K562 (cell line): Measurements from ENCODE around the gene HSP90AA1. TPM values are rescaled to one million over a fixed set of nuclear protein-coding genes. Genes with fewer than 3 reads are reported as not detected.
A peak's percentile ranks its signal among the peaks of the same experiment; 100 is the strongest.

Source experiments
- ARID1B ChIP-seq: fragments of 450-650 bp; IDR thresholded peaks from 2 replicates; pipeline ENCODE4 v1.6.1; 2016; ENCODE audit warnings: antibody characterized with exemption, mild to moderate bottlenecking, inconsistent platforms
- CBX3 ChIP-seq, 2 experiments: IDR thresholded peaks; 1 replicate in 1 of 2; 2 replicates in 1 of 2; pipeline ENCODE4 v1.6.1; 2012; ENCODE audit warnings: inconsistent platforms in 2 of 2, low read length in 2 of 2, borderline replicate concordance in 1 of 2, control low read depth in 1 of 2
- CGGBP1 ChIP-seq: fragments of 250-450 bp; sonication (Bioruptor Pico); IDR thresholded peaks from 2 replicates; pipeline ENCODE4 v1.9.0; 2021; ENCODE audit warnings: mild to moderate bottlenecking
- COPS2 ChIP-seq: fragments of 450-650 bp; conservative IDR thresholded peaks from 2 replicates; pipeline ENCODE4 v1.6.1; 2016; ENCODE audit warnings: mild to moderate bottlenecking, moderate library complexity
- CTBP1 ChIP-seq: fragments of 450-650 bp; IDR thresholded peaks from 2 replicates; pipeline ENCODE4 v1.6.1; 2016; ENCODE audit warnings: borderline replicate concordance
- E2F4 ChIP-seq: sonication (generic); formaldehyde crosslinking; IDR thresholded peaks from 2 replicates; pipeline ENCODE4 v1.8.0; 2022; ENCODE audit warnings: mild to moderate bottlenecking, low read depth, missing genetic modification reagents
- EGR1 ChIP-seq: fragments of 450-650 bp; conservative IDR thresholded peaks from 2 replicates; pipeline ENCODE4 v1.6.1; 2017; ENCODE audit warnings: mild to moderate bottlenecking
- ELK3 ChIP-seq: fragments of 450-650 bp; formaldehyde crosslinking; IDR thresholded peaks from 2 replicates; pipeline ENCODE4 v1.4.0; 2020; ENCODE audit warnings: mild to moderate bottlenecking
- ETV1 ChIP-seq: fragments of 450-650 bp; conservative IDR thresholded peaks from 2 replicates; pipeline ENCODE4 v1.6.1; 2016; ENCODE audit warnings: missing genetic modification characterization, control low read depth, low read depth, missing compliant biosample characterization
- HDAC8 ChIP-seq: fragments of 450-650 bp; IDR thresholded peaks from 2 replicates; pipeline ENCODE4 v1.6.1; 2016; ENCODE audit warnings: mild to moderate bottlenecking, missing genetic modification characterization, moderate library complexity, missing compliant biosample characterization
- LCOR ChIP-seq: sonication (generic); formaldehyde crosslinking; IDR thresholded peaks from 2 replicates; pipeline ENCODE4 v1.8.0; 2022; ENCODE audit warnings: mild to moderate bottlenecking, missing genetic modification reagents
- MLLT1 ChIP-seq, 2 experiments: fragments of 450-650 bp; IDR thresholded peaks; 2 replicates each; pipeline ENCODE4 v1.6.1; 2016
- NFIX ChIP-seq: fragments of 250-450 bp; sonication (Bioruptor Pico); IDR thresholded peaks from 2 replicates; pipeline ENCODE4 v1.4.0; 2020; ENCODE audit warnings: low read depth, mild to moderate bottlenecking, moderate library complexity
- PCBP2 ChIP-seq: fragments of 200-400 bp; formaldehyde crosslinking; IDR thresholded peaks from 2 replicates; pipeline ENCODE4 v1.6.1; 2018; ENCODE audit warnings: low read length, low read depth, mild to moderate bottlenecking, moderate library complexity; ENCODE audit not compliant: poor library complexity, severe bottlenecking
- SRSF1 ChIP-seq: fragments of 200-400 bp; formaldehyde crosslinking; IDR thresholded peaks from 2 replicates; pipeline ENCODE4 v1.6.1; 2017; ENCODE audit warnings: mild to moderate bottlenecking, low read depth, low read length, moderate library complexity
- SRSF3 ChIP-seq: fragments of 200-400 bp; formaldehyde crosslinking; IDR thresholded peaks from 2 replicates; pipeline ENCODE4 v1.6.1; 2016; ENCODE audit warnings: mild to moderate bottlenecking, low read length, moderate library complexity; ENCODE audit not compliant: insufficient read depth
- STAG1 ChIP-seq: sonication (generic); formaldehyde crosslinking; IDR thresholded peaks from 2 replicates; pipeline ENCODE4 v1.5.0; 2020; ENCODE audit warnings: missing genetic modification reagents, borderline replicate concordance
- XRCC3 ChIP-seq: fragments of 450-650 bp; IDR thresholded peaks from 2 replicates; pipeline ENCODE4 v1.6.1; 2017; ENCODE audit warnings: mild to moderate bottlenecking, moderate library complexity
- XRCC4 ChIP-seq: IDR thresholded peaks from one replicate; pipeline ENCODE4 v1.6.1; 2011; ENCODE audit not compliant: insufficient read depth, insufficient read length; ENCODE audit errors: extremely low read depth
- ZNF121 ChIP-seq: sonication (generic); formaldehyde crosslinking; conservative IDR thresholded peaks from 2 replicates; pipeline ENCODE4 v1.8.0; 2022; ENCODE audit warnings: missing genetic modification reagents
- ZNF140 ChIP-seq: fragments of 250-450 bp; sonication (Bioruptor Pico); IDR thresholded peaks from 2 replicates; pipeline ENCODE4 v1.8.0; 2021; ENCODE audit warnings: moderate library complexity, mild to moderate bottlenecking, inconsistent platforms
- ZNF184 ChIP-seq: sonication (generic); formaldehyde crosslinking; IDR thresholded peaks from 2 replicates; pipeline ENCODE4 v1.5.0; 2020; ENCODE audit warnings: missing genetic modification reagents
- ZNF197 ChIP-seq: fragments of 200-800 bp; sonication (Bioruptor generic); IDR thresholded peaks from 2 replicates; pipeline ENCODE4 v1.6.1; 2016; ENCODE audit warnings: low read depth, missing genetic modification characterization, missing compliant biosample characterization
- ZNF282 ChIP-seq: sonication (generic); formaldehyde crosslinking; IDR thresholded peaks from 2 replicates; pipeline ENCODE4 v1.8.1; 2023; ENCODE audit warnings: missing genetic modification reagents
- ZNF3 ChIP-seq: fragments of 250-450 bp; sonication (Bioruptor Pico); IDR thresholded peaks from 2 replicates; pipeline ENCODE4 v1.5.0; 2021; ENCODE audit warnings: mild to moderate bottlenecking, moderate library complexity
- ZNF561 ChIP-seq: fragments of 450-650 bp; formaldehyde crosslinking; conservative IDR thresholded peaks from 2 replicates; pipeline ENCODE4 v1.4.0; 2020; ENCODE audit warnings: mild to moderate bottlenecking, moderate library complexity
- ZNF79 ChIP-seq: fragments of 250-450 bp; sonication (Bioruptor Pico); IDR thresholded peaks from 2 replicates; pipeline ENCODE4 v1.4.0; 2020; ENCODE audit warnings: low read depth, mild to moderate bottlenecking, moderate library complexity
- polyA plus RNA-seq, 8 experiments: library from polyadenylated mRNA; depleted of rRNA in 4 of 8; stranded (reverse) in 5 of 8; unstranded in 3 of 8; fragments of >200 nt; fragmentation: Nextera tagmentation in 2 of 8; fragmentation: Illumina TruSeq in 1 of 8; extraction: Ambion mirVana in 2 of 8; extraction: Trizol in 1 of 8; gene quantifications; 2 replicates each; pipeline versions ENCODE4 v1.2.1 to v1.2.3, GENCODE V29; 2011 to 2014; ENCODE audit warnings: inconsistent platforms in 1 of 8, missing spikeins in 1 of 8
- total RNA-seq, 7 experiments: library from RNA; depleted of rRNA in 6 of 7; stranded (reverse); fragments of >200 nt in 6 of 7; fragmentation: Illumina TruSeq in 2 of 7; extraction: Trizol in 2 of 7; gene quantifications; 2 replicates each; pipeline versions ENCODE4 v1.2.1 to v1.2.3, GENCODE V29; 2011 to 2021; ENCODE audit warnings: low replicate concordance in 1 of 7

The HSP90AA1 gene
- total and polyA plus RNA-seq, 9 of the 15 experiments (the other 6 are each of a cell fraction or from before 2014, with no cell fraction given) = 377 to 1,731 (median 879) TPM

- TF ChIP-seq MLLT1 (IDR thresholded peaks at IDR 0.05) (no peak), XRCC3 (no peak), NFIX (CRISPR knock-in tag) (no peak), ZNF197 (CRISPR knock-in tag) (no peak), ZNF121 (CRISPR knock-in tag) (no peak), ZNF79 (no peak), ZNF561 (no peak), ZNF140 (CRISPR knock-in tag) (no peak), SRSF3 (no peak), ZNF3 (CRISPR knock-in tag) (no peak), ETV1 (tag) (peak; percentile 62), E2F4 (no peak), HDAC8 (peak; percentile 61; the same call in 1 of the 2 replicates), LCOR (CRISPR knock-in tag) (0 out of 2 replicates have a peak, but pooled peaks have one; percentile 49), XRCC4 (no peak), PCBP2 (no peak), EGR1 (peak; percentile 65; the same call in 1 of the 2 replicates), STAG1 (CRISPR knock-in tag) (no peak), ELK3 (no peak), CBX3 (IDR thresholded peaks at IDR 0.05; ENCODE audit: borderline replicate concordance in 1 of 2, low read length in 2 of 2) (no peak; a peak in 1 of 3 replicates), ZNF184 (CRISPR knock-in tag) (no peak), COPS2 (no peak), ARID1B (no peak), ZNF282 (no peak), CTBP1 (no peak), SRSF1 (no peak), CGGBP1 (CRISPR knock-in tag) (no peak)
These were observed 1.4 kb upstream of the HSP90AA1 start (continued) for GRCh38 chr14:102088012-102088792.
